ENCODE data around the gene ADTRP.

DNA sequence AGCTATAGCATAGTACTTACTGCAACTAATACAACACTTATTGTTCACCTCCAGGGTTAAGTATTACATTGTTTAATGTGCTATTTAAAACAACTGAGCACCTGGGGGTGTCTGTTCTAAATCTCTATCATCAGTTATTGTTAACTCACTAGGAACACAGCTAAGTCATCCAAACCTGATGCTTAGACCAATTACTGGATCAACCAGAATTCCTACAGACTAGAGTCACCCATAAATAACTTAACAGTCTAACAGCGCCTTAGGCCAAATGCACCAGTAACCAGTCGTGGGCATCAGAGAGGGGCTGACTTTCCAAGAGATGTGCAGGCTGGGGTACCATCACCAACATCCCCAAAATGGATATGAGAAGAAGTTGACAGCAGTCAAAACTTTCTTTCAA lies 110.7 kb downstream of the ADTRP start:
- TF ChIP-seq, protein P1, sequence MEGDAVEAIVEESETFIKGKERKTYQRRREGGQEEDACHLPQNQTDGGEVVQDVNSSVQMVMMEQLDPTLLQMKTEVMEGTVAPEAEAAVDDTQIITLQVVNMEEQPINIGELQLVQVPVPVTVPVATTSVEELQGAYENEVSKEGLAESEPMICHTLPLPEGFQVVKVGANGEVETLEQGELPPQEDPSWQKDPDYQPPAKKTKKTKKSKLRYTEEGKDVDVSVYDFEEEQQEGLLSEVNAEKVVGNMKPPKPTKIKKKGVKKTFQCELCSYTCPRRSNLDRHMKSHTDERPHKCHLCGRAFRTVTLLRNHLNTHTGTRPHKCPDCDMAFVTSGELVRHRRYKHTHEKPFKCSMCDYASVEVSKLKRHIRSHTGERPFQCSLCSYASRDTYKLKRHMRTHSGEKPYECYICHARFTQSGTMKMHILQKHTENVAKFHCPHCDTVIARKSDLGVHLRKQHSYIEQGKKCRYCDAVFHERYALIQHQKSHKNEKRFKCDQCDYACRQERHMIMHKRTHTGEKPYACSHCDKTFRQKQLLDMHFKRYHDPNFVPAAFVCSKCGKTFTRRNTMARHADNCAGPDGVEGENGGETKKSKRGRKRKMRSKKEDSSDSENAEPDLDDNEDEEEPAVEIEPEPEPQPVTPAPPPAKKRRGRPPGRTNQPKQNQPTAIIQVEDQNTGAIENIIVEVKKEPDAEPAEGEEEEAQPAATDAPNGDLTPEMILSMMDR (IDR thresholded peaks at IDR 0.05): no peak
- TF ChIP-seq POLR2A (IDR thresholded peaks at IDR 0.05): no peak
